Cerebellar nuclear complex (tissue), 1 donor: ENCODE measurements around the gene WDR33.

ENCODE experiments used
- DNase-seq, 2 experiments: peaks; one replicate each; lab custom pipeline; 2025; lab: John Stamatoyannopoulos, UW

The WDR33 gene

DNA sequence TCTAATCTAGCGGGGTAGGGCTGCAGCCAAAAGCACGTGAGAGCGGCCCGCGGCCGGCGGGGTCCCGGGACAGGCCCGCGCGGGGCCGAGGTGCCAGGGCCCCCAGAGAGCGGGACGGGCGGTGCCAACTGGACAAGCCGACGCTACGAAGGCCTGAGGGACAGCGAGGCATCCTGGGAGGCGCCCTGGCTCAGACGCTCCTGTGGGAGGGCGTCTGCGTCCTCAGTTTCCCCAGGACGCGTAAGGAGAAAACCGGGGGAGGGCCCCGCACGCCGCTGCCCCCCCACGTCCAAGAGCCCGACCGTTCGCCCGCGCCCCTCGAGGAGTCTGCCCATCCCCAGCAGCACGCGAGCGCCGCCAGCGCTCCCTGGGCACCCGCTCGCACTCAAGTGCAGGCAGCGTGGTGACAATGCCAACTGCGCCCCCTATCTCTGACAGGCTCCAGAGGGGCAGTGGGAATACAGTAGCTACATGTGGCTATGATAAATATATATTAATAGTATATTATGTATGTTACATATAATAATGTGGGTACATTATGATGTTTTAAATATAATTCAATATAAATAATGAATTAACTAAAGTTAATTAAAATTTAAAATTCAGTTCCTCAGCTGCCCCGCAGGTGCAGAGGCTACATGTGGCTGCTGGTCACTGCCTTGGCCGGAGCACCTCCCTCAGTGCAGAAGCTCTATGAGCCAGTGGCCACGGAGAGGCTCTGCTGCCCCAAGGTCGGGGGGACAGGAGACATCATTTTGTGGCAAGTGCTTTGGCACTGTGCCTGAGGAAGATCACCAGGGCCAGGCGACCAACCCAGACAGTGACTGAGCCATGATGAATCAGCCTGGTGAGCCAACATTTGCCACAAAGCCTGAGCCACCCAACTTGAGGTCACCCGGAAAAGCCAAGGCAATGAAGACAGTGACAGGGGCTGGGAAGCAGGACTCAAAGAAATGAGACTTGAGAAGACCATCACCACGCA is 115.2 kb downstream of the WDR33 start:
- DNase-seq: no peak

DNA sequence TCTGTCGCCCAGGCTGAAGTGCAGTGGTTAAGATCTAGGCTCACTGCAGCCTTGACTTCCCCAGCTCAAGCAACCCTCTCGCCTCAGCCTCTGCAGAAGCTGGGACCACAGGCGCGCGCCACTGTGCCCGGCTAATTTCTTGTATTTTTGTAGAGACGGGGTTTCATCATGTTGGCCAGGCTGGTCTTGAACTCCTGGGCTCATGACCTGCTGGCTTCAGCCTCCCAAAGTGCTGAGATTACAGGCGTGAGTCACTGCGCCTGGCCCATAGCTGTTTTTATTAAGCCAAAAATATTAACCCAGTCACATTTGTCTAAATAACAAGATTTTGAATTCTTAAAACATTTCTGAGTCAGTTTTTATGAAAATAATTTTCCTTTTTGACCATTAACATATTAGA is 116.0 kb downstream of the WDR33 start:
- DNase-seq: no peak

DNA sequence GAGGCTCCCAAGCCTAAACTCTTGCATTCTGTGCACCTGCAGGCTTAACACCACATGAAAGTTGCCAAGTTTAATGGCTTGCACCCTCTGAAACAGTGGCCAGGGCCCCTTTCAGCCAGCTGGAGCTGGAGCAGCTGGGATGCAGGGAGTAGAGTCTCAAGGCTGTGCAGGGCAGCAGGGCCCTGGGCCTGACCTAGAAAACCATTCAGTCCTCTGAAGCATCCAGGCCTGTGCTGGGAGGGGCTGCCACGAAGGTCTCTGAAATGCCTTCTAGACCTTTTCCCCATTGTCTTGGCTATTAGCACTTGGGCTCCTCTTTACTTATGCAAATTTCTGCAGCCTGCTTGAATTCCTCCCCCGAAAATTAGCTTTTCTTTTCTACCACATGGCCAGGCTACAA is 120.3 kb downstream of the WDR33 start:
- no peak for DNase-seq

DNA sequence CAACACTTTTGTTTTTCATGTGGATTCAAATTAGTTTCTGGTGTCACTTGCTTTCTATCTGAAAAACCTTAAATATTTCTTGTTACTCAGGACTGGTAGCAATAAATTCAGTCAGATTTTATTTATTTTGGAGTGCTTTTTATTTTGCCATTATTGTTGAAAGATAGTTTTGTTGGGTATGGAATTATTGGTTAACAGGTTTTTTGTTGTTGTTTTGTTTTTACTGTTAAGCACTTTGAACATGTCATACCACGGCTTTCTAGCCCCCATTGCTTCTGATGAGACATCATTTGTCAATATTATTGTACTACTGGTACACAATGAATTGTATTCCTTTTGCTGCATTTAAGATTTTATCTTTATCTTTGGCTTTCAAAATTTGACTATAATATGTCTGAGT is 122.6 kb downstream of the WDR33 start:
- DNase-seq: no peak

DNA sequence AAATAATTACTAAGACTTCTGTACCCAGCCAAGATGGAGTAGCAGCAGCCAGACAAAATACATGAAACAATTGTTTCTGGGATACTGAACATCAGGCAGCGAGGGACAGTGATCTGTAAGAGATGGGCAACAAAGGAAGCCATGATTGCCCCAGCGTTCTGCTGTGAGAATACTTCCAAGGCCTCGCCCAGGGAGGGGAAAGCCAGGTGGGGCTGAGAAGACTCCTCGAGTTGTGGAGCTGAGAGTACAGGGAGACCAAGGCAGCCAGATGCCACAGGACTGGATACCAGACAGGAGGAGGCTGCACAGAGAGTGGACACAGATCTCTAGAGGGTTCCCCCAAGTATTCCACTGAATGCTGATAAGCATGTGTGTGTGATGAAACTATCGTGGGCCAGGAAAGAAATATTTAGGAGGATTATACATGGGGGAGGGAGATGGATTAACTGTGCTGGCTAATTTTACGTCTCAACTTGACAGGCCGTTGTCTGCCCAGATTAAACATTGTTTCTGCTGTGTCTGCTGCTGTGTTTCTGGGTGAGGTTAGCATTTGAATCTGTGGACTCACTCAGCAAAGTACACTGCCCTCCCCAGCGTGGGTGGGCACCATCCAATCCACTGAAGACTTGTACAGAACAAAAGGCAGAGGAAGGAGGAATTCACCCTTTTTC is 125.4 kb downstream of the WDR33 start:
- DNase-seq: no peak

DNA sequence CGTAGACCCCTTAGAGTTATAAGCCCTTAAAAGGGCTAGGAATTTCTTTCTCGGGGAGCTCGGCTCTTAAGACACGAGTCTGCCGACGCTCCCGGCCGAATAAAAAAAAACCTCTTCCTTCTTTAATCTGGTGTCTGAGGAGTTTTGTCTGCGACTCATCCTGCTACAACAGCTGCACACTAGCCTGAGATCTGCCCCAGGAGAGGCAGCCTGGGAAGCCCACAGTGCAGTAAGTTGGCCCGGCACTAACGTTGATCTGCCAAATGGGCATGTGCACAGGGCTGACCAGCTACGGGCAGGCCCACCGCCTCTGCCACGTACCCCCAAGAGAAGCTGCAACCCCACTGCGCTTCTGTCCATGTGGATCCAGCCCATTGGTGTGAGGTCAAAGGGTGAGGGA is 127.2 kb downstream of the WDR33 start:
- no peak for DNase-seq

DNA sequence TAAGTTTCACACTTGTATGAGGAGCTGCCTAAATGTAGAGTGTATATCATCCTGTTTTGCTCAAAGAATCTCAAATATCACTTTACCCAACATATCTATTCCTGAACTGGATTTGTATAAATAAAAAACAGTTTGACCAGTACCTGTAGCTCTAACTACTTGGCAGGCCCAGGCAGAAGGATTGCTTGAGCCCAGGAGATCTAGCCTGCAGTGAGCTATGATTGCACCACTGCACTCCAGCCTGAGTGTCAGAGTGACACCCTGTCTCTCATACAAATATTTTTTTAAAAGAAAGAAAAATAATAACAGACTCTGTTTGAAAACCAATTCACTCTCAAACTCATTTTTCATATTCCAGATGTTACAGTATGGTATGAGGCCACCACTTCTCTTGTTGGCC is 127.9 kb downstream of the WDR33 start:
- DNase-seq: no peak

DNA sequence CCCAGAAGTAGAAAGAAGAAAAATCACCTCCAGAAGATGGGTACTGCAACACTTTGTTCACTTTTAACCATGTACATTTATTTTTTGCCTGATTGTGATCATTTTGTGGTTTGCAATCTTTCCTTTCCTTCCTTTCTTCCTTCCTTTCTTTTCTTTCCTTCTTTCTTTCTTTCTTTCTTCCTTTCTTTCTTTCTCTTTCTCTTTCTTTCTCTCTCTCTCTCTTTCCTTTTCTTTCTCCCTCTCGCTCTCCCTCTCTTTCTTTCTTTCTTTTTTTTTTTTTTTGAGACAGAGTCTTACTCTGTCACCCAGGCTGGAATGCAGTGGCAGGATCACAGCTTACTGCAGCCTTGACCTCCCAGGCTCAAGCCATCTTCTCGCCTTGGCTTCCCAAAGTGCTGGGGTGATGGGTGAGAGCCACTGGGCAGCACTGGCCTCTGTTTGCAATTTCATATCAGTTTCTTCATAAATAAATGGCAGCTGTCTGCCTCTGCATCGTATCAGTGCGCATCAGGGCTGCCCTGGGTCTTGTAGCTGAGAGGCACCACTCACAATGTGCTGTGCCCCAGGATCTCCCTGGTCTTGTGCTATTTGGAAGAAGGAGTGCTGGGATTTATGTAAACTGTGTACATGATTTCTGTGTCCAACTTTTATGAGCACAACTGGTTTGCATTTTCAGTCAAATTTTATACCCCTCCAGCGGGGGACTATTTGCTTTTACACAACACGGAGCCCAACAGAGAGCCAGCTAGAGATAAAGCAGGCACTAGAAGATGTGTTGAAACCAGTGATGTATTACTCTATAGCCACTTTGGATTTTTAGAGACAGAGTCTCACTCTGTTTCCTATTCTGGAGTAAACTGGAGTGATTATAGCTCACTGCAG is 128.8 kb downstream of the WDR33 start:
- DNase-seq: no peak

DNA sequence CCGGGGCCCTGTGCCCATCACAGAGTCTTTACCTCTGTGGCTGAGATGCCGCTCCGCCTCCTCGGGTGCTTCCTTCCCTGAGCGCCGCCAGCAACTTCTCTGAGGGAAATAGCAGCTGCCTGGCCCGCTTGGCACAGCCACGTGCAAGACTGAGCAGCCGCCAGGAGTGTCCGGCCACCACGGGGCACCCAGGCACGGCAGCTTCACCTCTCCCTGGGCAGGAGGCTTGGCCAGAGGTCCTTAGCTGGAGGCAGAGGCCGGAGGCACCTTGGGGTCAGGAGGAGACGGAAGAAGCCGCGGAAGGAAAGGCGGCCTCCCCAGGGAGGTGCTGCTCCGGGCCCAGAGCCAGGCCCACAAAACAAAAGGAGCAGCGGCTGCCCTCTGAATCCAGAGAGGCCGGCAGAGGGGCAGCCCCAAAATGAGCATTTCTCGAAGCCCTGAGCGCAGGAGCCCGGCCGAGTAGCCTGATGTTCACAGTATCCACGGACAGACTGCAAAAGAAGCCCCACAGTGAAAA is 129.6 kb downstream of the WDR33 start:
- no peak for DNase-seq

DNA sequence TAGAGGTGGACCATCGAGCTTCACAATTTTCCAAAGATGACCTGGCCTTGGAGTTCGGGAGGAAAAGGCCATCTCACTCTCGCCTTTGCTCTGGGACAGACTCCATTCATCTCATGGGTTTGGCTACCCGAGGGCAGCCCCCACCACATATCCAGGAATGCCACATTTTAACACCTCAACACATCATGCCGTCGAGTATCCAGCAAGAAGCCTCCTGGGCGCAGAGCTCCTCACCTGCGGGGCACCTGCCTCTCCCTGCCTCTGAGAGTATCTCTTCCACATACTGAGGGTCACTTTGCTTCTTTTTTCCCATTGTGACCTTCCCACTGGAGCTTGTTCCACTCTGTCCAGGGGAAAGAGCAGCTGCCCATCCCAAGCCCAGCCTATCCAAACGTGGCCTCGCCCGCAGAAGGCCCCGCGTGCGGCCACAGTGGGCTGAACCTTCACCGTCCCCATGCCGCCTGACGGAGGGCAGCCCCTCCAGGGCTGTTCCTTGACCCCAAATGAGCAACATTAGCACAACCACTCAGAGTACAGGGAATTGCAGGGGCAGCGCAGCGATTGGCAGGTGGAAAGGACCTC is 130.2 kb downstream of the WDR33 start:
- no peak for DNase-seq

DNA sequence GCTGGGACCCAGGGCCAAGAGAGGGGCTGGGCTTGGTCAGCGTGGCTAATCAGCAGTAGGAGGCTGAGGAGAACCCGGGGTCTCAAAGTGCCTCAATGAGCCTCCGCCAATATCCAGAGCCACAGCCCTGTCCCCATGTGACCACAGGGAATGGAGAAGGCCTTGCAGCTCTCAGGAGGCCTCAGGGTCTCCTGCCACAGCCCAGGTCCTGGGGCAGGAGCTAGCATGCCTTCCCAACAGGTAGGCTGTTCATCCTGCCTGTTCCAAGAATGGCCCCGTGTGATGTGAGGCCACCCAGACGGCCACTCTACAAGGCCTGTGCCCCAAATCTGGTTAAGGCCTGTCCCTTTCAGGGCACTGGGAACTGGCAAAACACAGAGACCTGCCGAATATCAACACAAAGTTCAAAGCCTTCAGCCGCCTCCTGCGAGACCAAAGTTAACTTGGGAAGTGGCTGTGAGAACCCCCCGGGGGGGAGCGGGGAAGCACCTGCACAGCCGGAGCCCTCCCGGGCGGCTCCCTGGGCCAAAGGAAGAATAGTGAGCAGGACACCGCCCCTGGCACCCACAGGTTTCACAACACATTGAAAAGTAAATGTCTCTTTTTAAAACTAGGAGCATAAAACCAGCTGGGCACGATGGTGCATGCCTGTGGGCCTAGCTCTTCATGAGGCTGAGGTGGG is 131.2 kb downstream of the WDR33 start:
- DNase-seq: no peak

DNA sequence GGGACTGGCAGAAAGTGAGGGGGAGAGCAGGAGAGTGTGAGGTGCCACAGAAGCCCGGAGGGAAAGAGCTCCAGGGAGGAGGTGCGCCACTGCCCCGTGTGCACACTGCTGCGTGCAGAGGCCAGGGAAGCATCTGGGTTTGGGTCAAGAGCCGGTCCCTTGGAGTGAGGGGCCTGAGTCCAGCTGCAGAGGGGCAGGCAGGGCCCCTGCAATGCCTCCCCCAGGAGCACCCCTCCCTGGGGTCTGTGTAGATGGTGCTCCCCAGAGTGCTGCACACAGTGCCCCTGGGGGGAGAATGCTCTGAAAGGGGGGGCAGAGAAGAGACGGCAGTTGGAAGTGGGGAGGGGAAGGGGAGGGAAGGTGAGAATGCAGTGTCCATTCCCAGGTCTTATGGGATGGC is 132.0 kb downstream of the WDR33 start:
- no peak for DNase-seq

DNA sequence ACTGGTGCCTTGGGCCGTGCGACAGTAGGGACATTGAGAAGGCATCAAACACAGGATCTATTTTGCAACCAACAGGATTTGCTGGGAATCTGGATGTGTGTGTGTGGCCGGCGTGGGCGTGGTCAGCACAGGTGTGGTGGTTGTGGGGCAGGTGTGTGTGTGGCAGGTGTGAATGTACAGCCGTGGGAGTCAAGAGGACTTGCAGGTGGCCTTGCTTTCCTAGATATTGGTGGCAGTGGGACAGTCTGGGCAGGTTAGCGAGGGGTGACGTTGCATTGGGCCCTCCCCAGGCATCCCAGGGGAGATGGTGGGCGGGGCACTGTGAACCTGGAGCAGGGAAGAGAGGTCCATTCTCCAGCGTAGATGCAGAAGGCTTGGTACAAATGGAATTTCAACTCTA is 132.4 kb downstream of the WDR33 start:
- DNase-seq: no peak

DNA sequence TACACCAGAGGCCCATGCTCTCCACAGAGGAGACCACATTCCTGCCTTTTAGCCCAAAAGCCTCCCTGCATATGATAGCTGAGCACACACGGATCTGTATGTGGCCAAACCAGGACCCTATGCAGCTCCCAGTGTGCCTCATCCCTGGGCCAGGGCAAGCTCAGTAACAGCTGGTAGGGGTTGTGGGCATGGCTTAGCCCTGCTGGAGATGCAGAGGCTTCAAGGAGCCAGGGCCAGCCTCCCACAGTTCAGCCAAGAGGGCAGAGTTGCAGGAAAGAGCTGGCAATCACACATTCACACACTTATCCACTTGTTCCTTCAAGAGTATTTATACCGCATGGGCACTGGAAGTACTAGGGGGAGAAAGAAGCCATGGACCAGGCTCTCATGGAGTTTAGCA is 134.1 kb downstream of the WDR33 start:
- no peak for DNase-seq

DNA sequence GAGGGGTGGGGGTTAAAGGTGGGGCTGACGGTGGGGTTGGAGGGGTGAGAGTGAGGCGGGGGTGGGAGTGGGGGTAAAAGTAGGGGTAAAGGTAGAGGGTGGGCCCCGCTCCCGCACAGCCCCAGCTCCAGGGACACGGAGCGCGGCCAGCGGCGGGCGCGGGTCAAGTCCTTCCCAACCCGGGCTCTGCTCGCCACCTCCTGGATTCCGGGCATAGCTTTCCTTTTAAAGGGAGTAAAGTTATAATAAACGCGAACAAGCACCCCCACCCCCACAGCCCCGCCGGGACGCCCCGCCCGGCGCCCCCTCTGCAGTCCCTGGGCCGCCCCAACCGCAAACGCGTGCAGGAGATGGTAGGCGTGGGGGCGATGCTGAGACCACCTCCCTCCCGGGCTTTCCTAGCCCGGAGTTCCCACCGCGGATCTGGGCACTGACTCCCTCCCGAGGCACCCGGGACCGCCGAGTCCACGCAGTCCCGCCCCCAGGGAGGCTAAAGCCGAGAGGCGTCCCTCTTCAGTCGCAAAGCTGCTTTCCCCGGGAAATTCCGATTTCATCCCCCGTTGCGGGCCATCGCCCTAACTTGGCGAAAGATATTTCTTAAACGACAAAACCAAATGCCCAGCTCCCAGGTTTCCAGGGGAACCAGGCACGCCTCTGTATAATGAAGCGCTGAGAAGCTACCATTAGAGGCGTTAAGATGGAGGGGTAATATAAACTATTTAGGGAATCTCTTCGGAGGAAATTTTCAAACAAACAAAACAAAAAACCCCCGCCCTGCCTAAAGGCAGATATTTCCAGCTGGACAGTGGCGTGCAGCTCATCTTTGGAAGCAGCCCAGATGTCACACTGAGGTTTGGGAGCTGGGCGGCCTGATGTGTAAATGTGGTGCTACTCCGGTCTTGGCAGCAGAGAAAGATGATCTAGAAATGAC is 135.4 kb downstream of the WDR33 start, which contains the start of gene LIMS2:
Gene LIMS2, minus strand, starts transcription at position 200 of the 931 bp plus-strand sequence. CDS start 506 bp downstream, outside the sequence.
- no peak for DNase-seq

DNA sequence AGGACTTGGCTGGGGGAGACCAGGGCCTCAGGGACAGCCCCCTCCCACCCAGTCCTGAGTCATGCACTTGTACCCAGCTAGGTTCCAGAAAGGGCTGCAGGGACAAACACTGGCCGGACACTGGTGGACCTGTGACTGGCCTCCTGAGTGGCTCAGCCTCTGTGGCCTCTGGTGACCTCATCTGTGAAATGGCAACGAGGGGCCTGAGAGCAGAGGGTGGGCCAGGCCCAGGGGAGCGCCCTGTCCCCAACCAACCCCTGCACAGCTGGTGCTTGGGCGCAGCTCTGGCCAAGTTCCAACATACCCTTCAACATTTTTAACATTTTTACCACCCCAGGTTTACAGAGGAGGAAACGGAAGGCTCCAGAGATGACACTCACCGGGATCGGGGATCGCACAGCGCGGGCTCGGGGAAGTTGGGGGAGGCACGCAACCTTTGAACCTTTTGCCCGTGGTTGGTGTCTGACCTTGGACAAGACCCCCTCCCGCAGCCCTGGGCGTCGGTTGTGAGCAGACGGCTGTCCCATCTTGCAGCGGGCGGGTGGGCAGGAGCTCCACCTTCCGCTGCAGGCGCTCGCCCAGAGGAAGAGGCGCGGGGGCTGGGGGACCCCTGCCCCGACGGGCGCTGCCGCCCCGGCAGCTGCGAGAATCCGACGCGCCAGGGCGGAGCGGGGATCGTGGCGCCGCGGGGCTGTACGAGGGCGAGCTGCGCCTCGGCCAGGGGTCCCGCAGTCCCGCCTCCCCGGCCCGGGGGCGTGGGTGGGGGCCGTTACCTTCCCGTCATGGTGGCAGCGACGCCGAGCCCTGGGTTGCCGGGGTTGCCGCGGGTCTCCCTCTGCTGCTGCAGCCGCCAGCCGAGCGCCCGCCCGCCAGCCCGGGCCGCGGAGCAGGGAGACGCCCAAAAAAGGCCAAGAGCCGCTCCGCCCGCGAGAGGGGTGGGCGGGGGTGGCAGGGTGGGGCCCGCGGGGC is 136.4 kb downstream of the WDR33 start:
- no peak for DNase-seq

DNA sequence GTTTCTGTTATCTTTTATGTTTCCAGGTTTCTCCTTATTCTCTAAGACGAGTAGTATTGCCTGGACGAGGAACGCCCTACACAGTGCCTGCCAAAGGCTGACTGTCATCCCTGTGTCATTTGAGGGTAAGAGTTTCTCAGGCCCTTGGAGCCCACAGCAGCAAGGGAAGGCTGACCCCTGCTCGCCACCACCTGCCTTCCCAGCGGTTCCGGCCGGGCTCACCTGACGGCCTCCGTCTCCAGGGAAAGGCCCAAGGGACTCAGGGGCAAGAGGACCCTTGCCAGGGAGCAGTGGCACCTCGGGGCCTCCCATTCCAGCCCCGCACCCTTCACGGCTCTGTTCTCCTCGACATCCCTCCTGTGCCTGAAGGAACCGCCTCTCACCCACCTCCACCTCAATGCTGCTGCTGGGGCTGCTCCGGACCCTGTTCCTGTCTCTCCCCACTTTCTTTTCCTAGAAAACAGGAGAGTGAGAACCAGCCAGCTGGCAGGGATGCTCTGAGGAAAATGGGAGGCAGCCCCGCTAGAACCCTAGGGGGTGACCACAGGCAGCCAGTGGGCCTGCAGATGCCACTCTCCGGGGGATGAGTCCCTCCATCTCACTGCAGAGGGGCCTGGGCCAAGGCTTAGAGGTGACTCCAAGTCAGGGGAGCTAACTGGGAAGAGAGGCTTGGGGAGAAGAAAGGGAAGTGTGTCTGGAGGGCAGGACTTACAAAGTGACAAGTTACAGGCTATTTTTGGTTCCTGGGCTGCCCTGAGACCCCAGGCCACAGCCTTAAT is 137.5 kb downstream of the WDR33 start:
- no peak for DNase-seq
